ENCODE results near the gene CCNK. TPM values are rescaled to one million over a fixed set of nuclear protein-coding genes. Genes with fewer than 3 reads are reported as not detected.

CCNK gene
- polyA plus RNA-seq, 2 of the 4 experiments (the other 2 are of a cell fraction), result 22.7 to 46.6 TPM

DNA sequence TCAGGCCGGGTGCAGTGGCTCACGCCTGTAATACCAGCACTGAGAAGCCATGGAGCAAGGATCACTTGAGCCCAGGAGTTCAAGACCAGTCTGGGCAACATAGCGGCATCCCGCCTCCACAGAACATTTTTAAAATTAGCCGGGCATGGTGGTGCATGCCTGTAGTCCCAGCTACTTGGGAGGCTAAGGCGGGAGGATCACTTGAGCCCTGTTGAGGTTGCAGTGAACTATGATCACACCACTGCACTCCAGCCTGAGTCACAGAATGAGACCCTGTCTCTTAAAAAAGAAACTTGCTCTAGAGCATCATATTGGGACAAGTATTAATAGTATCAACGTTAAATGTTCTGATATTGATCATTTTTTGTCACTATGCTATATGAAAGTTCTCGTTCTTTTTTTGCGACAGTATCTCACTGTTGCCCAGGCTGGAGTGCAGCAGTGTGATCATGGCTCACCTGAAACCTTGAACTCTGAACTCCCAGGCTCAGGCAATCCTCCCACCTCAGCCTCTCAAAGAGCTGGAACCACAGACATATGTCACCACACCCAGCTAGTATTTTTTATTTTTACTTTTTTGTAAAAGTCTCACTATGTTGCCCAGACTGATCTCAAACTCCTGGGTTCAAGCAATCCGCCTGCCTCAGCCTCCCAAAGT is 75.1 kb downstream of the CCNK start:
- no peak for ATAC-seq
- 89% methylated on average over 10 of the region's 10 CpGs for WGBS (ENCODE audit: missing lambda C conversion rate)
- DNase-seq (ENCODE audit: low read depth in 1 of 2, low spot score in 1 of 2), result no peak
- no peak for FAIRE-seq
- ChIA-PET CTCF (interaction anchor here (1.4 to 1.6 kb wide), 3 partner anchors 9 to 30 kb away, joined by 3 read pairs; no protein-coding TSS in a partner anchor), POLR2A (no interaction called here)
- Histone ChIP-seq H3K4me2 (no peak overlapping the region), H3K9me3 (no peaks in the 10 kb centered on the region), H3K4me3 (no peak overlapping the region), H3K27ac (no peak overlapping the region), H3K4me1 (peaks cover 35% of the 10 kb centered on the region)
- TF ChIP-seq RAD21 (conservative IDR thresholded peaks at IDR 0.05 in 1 of 2, IDR thresholded peaks at IDR 0.05 in 1 of 2), result no peak
- TF ChIP-seq ELK1 (IDR thresholded peaks at IDR 0.05; ENCODE audit: low read depth, low read length), result no peak
- TF ChIP-seq HES2 (IDR thresholded peaks at IDR 0.05), result no peak
- TF ChIP-seq KDM5A (IDR thresholded peaks at IDR 0.05), result no peak
- no peak for TF ChIP-seq HDAC2 (IDR thresholded peaks at IDR 0.05)
- no peak for TF ChIP-seq SREBF2 (IDR thresholded peaks at IDR 0.05)
- TF ChIP-seq, protein P1, sequence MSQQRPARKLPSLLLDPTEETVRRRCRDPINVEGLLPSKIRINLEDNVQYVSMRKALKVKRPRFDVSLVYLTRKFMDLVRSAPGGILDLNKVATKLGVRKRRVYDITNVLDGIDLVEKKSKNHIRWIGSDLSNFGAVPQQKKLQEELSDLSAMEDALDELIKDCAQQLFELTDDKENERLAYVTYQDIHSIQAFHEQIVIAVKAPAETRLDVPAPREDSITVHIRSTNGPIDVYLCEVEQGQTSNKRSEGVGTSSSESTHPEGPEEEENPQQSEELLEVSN (IDR thresholded peaks at IDR 0.05; ENCODE audit: borderline replicate concordance, low read depth), result no peak
- no peak for TF ChIP-seq FOSB (CRISPR knock-in tag; IDR thresholded peaks at IDR 0.05)
- TF ChIP-seq MAX (IDR thresholded peaks at IDR 0.05), result no peak
- TF ChIP-seq HEYL (CRISPR knock-in tag; IDR thresholded peaks at IDR 0.05), result no peak
- TF ChIP-seq POLR2A (IDR thresholded peaks at IDR 0.05; ENCODE audit: low read length), result no peak
- TF ChIP-seq NR3C1 (IDR thresholded peaks at IDR 0.05), result no peak
- TF ChIP-seq CBX8 (IDR thresholded peaks at IDR 0.05), result no peak
- no peak for TF ChIP-seq POLR2AphosphoS2 (conservative IDR thresholded peaks at IDR 0.05; ENCODE audit: low read length)
- TF ChIP-seq ZNF302 (CRISPR knock-in tag; IDR thresholded peaks at IDR 0.05), result no peak
- TF ChIP-seq EHF (CRISPR knock-in tag; IDR thresholded peaks at IDR 0.05), result no peak
- no peak for TF ChIP-seq RARB (CRISPR knock-in tag; IDR thresholded peaks at IDR 0.05)
- TF ChIP-seq, protein P2, sequence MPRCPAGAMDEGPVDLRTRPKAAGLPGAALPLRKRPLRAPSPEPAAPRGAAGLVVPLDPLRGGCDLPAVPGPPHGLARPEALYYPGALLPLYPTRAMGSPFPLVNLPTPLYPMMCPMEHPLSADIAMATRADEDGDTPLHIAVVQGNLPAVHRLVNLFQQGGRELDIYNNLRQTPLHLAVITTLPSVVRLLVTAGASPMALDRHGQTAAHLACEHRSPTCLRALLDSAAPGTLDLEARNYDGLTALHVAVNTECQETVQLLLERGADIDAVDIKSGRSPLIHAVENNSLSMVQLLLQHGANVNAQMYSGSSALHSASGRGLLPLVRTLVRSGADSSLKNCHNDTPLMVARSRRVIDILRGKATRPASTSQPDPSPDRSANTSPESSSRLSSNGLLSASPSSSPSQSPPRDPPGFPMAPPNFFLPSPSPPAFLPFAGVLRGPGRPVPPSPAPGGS (IDR thresholded peaks at IDR 0.05), result no peak
- TF ChIP-seq EHMT2 (IDR thresholded peaks at IDR 0.05; ENCODE audit: low read depth), result no peak

- ATAC-seq (no peak), FAIRE-seq (no peak), DNase-seq (ENCODE audit: low read depth in 1 of 2, low spot score in 1 of 2) (no peak)
- no peak overlapping the region for H3K4me2 ChIP-seq
- POLR2A ChIA-PET, result no interaction called here
- CTCF ChIA-PET, result interaction anchor here (0.6 to 1.3 kb wide), 5 partner anchors 23 to 73 kb away, joined by 3 to 4 read pairs (median 3); partner anchors contain the start of gene CCDC85C
- no peak overlapping the region for H3K4me3 ChIP-seq
- no peak overlapping the region; a peak in 1 of 6 replicates for H3K27ac ChIP-seq
- no peaks in the 10 kb centered on the region for H3K9me3 ChIP-seq
- 88% methylated on average over 16 of the region's 16 CpGs for WGBS (ENCODE audit: missing lambda C conversion rate)
- H3K4me1 ChIP-seq, result peaks cover 49% of the 10 kb centered on the region
- no peak for TF ChIP-seq MAFK (IDR thresholded peaks at IDR 0.05; ENCODE audit: partially characterized antibody)
- TF ChIP-seq ZNF302 (CRISPR knock-in tag; IDR thresholded peaks at IDR 0.05), result no peak
- TF ChIP-seq ZC3H11A (IDR thresholded peaks at IDR 0.05), result no peak
- TF ChIP-seq JUNB (IDR thresholded peaks at IDR 0.05), result no peak
- TF ChIP-seq RAD21 (conservative IDR thresholded peaks at IDR 0.05 in 1 of 2, IDR thresholded peaks at IDR 0.05 in 1 of 2), result no peak
- TF ChIP-seq POLR2A (IDR thresholded peaks at IDR 0.05; ENCODE audit: low read length), result no peak
- TF ChIP-seq, protein P1 (IDR thresholded peaks at IDR 0.05; ENCODE audit: borderline replicate concordance, low read depth), result no peak
- TF ChIP-seq EHMT2 (IDR thresholded peaks at IDR 0.05; ENCODE audit: low read depth), result no peak
- no peak for TF ChIP-seq HDAC2 (IDR thresholded peaks at IDR 0.05)
- no peak for TF ChIP-seq MAX (IDR thresholded peaks at IDR 0.05)
- no peak for TF ChIP-seq PHF8 (IDR thresholded peaks at IDR 0.05; ENCODE audit: borderline replicate concordance, low read depth)
- TF ChIP-seq, protein P3, sequence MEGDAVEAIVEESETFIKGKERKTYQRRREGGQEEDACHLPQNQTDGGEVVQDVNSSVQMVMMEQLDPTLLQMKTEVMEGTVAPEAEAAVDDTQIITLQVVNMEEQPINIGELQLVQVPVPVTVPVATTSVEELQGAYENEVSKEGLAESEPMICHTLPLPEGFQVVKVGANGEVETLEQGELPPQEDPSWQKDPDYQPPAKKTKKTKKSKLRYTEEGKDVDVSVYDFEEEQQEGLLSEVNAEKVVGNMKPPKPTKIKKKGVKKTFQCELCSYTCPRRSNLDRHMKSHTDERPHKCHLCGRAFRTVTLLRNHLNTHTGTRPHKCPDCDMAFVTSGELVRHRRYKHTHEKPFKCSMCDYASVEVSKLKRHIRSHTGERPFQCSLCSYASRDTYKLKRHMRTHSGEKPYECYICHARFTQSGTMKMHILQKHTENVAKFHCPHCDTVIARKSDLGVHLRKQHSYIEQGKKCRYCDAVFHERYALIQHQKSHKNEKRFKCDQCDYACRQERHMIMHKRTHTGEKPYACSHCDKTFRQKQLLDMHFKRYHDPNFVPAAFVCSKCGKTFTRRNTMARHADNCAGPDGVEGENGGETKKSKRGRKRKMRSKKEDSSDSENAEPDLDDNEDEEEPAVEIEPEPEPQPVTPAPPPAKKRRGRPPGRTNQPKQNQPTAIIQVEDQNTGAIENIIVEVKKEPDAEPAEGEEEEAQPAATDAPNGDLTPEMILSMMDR (IDR thresholded peaks at IDR 0.05), result no peak
- no peak for TF ChIP-seq ELK1 (IDR thresholded peaks at IDR 0.05; ENCODE audit: low read depth, low read length)
Measured at GRCh38 chr14:99559286-99559990, 78.2 kb downstream of the CCNK start.
